NCI-H748 treated with DMSO at 0.1 percent for 48 hours (cell line): ENCODE measurements around the gene OR4C15.

Experiments used
- DNase-seq: peaks from one replicate; lab custom pipeline; 2025; lab: John Stamatoyannopoulos, UW

OR4C15 gene

GRCh38 chr11:55554169-55554568 is at the start of gene OR4C15:
Gene OR4C15 (plus strand): TSS chr11:55554469. CDS start chr11:55554469, 0 bp downstream.
- no peak for DNase-seq

- no peak for DNase-seq
Observed at GRCh38 chr11:55571828-55572227, 17.6 kb downstream of the OR4C15 start, which contains the start of gene OR4C16. Gene OR4C16 (plus strand): TSS chr11:55572128. CDS start chr11:55572128, 0 bp downstream.

GRCh38 chr11:55572548-55572947 is 18.3 kb downstream of the OR4C15 start:
- DNase-seq: no peak
